GM19452 (cell line): ENCODE results near the gene RASGRP1.
A peak's percentile ranks its signal among the peaks of the same experiment; 100 is the strongest.

Source experiments
- ATAC-seq: cut with Tn5 transposase; IDR thresholded peaks from one replicate; pipeline ENCODE4 v1.9.1; 2021; ENCODE audit not compliant: unreplicated experiment

The RASGRP1 gene

DNA sequence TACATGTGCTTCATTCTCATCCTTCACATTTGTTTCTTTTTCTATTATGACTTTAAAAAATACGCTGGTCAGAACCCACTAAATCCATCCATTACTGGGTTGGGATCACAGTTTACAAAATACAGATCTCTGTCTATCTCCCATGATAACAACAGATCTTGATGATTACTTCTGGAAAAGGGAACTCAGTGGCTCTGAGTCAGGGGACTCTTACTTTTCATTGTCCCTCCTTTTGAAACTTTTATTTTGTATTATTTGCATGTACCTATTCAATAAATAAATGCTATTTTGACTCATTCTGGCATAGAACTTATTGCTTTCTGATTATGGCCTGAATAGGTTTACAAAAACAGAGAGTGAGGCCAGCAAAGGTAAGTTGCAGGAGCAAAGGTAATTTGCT is 11.6 kb upstream of the RASGRP1 start:
- ATAC-seq = no peak

DNA sequence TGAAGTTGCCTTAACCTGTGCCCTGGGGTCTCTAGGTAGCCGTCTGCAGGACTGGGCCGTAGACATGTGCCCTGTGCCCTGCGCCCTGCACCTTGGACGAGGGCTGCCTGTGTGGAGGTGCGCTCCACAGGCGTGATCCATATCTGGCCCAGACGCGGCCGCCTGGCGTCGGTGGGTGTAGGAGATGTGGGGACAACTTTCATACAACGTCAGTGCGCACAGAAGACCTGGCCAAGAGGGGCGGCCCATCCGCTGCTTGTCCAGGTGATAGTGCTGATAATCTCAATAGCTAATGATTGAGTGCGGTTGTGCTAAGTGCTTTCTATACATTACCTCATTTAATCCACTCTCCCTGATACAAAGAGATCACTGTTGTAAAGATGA is 665 bp upstream of the RASGRP1 start:
- ATAC-seq = no peak

GRCh38 chr15:38563723-38564519 is 693 bp downstream of the RASGRP1 start:
- peak; percentile 68 for ATAC-seq

DNA sequence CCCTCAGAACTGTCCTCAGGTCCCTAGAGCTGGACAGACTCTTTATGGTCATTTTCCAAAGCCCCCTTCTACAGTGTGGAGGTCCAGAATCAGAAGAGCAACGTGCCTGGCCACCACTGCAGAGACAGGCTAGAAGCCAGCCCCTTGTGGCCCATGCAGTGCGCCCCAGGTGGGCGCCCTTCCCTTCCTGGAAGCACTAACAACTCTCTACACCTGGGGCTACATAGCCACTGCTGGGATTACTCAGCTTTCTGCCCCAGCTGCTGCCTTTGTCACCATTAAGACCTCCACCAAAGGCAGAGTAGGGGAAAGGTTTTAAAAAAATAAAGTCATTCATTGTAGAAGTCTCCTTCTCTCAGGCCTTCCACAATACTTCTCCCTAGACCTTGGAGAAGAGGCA is 2.3 kb downstream of the RASGRP1 start:
- no peak for ATAC-seq

- ATAC-seq = peak; percentile 27
These were observed 4.1 kb downstream of the RASGRP1 start for GRCh38 chr15:38560456-38560926.

DNA sequence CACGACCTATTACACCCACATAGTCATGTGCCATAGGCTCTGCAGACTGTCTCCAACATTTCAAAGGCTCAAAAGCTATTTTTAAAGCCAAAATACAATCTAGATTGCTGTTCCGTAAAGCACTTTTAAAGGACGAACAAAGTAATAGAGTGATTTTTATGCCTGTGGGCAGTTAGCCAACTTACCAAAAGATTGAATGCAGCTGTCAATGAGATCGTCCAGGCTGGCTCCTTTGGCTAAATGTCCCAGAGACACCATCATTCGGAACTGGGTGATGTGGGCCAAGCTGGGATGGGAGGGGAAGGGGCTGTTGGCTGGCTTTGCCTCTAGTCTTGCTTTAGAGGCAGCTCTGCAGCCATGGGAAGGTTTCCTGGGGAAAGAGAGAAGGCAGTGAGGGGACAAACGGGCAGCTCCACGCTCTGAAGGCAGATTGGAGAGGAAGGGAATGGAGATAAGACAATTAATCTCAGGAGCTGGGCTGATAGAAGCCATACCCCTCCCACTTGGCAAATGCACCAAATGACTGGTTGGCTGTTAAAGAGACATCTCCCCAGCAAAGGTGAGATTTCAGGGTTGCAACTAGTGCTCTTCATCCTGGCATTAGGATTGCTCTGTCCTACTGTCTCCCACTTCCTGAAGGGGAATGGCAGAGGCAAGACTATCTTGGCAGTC is 4.8 kb downstream of the RASGRP1 start:
- ATAC-seq = no peak

DNA sequence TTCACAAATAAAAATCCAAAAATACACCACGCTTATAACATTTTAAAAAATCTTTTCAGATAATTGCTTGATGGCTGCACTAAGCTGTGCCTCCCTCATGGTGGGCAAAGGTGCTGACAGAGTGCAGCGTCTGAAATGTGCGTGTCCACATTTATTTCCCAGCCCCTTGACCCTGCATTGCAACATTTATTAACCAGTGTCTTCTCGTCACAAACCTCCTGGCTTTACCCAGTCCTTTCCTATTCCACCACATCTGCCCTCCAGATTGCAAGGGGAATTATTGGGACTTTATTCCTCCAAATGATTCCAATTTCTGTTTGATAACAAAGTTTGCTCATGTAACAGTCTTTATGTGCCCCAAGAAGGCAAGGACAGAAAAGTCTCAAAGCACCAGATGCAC is 5.5 kb downstream of the RASGRP1 start:
- no peak for ATAC-seq

DNA sequence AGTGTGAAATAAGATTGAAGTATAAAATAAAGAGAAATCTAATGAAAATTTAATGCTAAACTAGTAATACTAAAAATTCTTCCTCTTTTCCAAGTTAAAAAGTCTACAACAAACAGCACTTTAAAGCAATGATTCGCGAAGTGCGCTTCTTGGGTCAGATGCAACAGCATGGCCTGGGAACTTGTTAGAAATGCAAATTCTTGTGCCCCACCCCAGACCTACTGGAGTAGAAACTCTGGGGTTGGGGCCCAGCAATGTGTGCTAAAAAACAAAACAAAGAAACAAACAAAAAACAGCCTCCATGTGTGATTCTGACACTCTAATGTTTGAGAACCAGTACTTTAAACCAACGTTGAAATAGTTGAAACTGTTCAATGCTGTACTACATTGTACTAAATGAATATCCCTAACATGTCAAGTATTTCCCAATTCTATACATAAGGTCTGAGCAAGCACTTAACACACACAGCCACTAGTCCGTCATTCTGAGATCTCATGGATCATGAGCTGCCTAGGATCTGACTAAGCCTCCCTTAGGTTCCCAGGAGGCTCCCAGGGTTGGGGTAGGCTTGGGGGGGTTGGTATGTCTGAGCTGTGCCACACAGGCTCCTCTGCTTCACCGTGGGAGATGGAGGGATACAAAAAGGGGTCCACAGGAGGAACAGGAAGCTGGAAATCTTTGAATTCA is 6.1 kb downstream of the RASGRP1 start:
- ATAC-seq = no peak

DNA sequence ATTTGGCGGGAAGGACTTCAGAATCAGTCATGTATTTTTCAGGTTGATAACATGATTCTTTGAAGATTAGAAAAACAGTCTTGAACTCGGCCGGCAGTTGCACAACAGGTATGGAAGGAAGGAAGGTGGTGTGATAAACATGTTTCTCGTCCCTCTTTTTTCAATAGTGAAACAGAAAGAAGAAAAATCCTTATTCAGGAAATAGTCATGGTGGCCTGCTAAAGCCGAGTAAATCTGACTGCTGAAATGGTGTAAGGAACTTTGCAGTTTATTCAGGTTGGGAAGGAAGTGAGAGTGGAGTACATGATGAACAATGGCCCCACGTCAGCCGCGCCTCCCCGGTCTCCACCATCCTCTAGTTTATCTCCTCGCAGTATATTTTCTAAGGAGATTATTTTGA is 6.7 kb downstream of the RASGRP1 start:
- ATAC-seq = no peak

DNA sequence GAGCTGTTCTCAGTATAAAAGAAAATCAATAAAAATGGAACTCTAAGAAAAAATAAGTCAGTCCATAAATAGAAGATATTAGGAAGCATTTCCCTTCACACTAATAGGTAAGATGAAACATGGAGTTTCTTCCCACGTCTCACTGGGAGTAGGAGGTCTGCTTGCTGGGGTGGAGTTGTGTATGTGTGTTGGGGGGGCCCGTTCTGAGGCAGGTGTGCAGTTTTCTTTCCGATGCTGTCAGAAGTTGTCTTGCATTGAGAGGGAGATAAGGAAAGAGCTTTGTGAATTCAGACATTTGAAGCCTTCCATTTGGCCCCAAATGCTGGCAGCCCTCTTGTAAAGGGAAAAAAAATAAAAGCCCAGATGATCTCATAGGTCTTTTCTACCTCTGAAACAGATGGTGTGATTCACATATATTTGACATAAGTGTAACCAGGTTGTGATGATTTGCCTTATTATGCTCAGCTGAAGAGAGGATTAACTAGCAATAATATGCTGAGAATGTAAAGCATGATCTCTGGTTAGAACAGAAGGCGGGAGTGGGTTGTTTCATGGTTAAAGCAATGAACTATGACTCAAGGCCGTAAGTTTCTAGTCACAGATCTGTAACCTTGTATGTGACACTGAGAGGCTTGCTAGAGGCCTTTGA is 8.8 kb downstream of the RASGRP1 start:
- no peak for ATAC-seq

DNA sequence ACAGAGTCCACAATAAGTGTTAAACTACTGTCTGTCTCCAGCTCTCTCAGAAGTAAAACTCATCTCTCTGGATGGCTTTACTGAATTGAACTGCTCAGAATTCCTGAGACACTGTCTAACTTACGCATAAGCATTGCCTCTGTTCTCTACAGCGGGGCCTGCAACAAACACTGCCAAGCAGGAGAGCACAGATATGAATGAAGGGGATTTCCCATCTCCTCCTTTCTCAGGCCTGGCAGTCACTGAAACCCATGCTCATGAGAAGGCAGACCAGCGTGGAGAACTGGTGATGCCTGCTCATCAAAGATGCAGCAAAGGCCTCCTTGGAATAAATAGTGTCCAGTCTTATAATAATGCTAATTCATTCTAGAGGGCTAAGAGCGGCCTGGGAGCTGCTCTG is 10.3 kb downstream of the RASGRP1 start:
- ATAC-seq = no peak

GRCh38 chr15:38553071-38553470 is 11.5 kb downstream of the RASGRP1 start:
- ATAC-seq = no peak

- no peak for ATAC-seq
These were observed 12.6 kb downstream of the RASGRP1 start for GRCh38 chr15:38551720-38552648.

GRCh38 chr15:38549222-38549621 is 15.4 kb downstream of the RASGRP1 start:
- no peak for ATAC-seq

- ATAC-seq = no peak
These were observed 17.2 kb downstream of the RASGRP1 start for GRCh38 chr15:38547255-38547997.

DNA sequence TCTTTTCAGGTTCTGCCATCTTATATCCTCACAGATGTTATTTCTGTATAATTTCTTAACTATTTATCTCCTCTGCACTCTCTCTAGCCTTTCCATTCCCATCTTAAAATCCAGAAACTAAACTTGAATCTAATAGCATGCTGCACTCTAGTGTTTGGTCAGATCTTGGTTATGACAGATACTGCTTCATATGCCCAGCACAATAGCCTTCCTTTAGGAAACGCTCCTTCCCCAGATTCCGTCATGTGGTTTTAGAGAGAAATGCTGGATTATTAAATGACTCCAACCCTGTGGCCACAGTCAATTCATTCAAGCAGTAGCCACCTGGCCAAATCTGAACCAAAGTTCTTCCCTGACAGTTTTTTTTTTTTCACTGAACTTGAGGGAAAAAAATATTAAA is 19.4 kb downstream of the RASGRP1 start:
- no peak for ATAC-seq

- ATAC-seq = no peak
These were observed 23.6 kb downstream of the RASGRP1 start for GRCh38 chr15:38541026-38541425.

DNA sequence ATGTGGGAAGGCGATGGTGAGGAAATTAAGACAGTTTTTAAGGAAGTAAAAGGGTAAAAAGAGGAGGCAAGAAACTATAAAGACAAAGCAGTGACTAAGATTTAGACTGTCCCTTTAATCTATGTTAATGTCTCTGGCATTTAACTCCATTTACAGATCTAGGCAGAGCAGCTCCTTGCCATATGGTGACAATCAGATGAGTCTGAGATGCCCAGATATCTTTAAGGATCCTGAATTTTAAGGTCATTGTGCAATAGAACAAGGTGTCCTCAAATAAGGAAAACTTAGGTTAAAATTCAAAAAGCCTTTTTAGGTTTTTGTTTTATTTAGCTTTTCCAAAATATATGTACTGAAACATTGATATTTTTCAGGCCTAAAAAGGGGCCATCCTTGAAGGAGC is 24.1 kb downstream of the RASGRP1 start:
- no peak for ATAC-seq

GRCh38 chr15:38539008-38539343 is 25.6 kb downstream of the RASGRP1 start:
- no peak for ATAC-seq
